DOHH2 (cell line): Measurements from ENCODE around the gene CADPS2.

Experiments
- H3F3A ChIP-seq: fragments of 200-600 bp; sonication (generic), shearing (Covaris generic); 2 replicates; pipeline ENCODE4 v1.6.0; 2016; ENCODE audit warnings: antibody characterized with exemption, mild to moderate bottlenecking; ENCODE audit not compliant: control insufficient read depth, insufficient read depth
- H3K27ac ChIP-seq: fragments of 200-600 bp; sonication (generic); 2 replicates; pipeline ENCODE4 v1.5.1; 2014; ENCODE audit warnings: low read depth, mild to moderate bottlenecking, low read length, moderate library complexity
- H3K27me3 ChIP-seq: fragments of 200-600 bp; sonication (generic); 2 replicates; pipeline ENCODE4 v1.6.1; 2014; ENCODE audit warnings: mild to moderate bottlenecking, low read length, mixed read lengths; ENCODE audit not compliant: control insufficient read depth
- H3K36me3 ChIP-seq: fragments of 200-600 bp; sonication (generic); 2 replicates; pipeline ENCODE4 v1.6.1; 2014; ENCODE audit warnings: mild to moderate bottlenecking, low read length, moderate library complexity, mixed read lengths; ENCODE audit not compliant: control insufficient read depth
- H3K4me1 ChIP-seq: fragments of 200-600 bp; sonication (generic); 2 replicates; pipeline ENCODE4 v1.6.1; 2014; ENCODE audit warnings: mild to moderate bottlenecking, low read length, mixed read lengths; ENCODE audit not compliant: control insufficient read depth
- H3K4me2 ChIP-seq: fragments of 200-600 bp; sonication (generic); 2 replicates; pipeline ENCODE4 v1.6.0; 2014; ENCODE audit warnings: mild to moderate bottlenecking, low read length, moderate library complexity
- H3K4me3 ChIP-seq: fragments of 200-600 bp; sonication (generic); 2 replicates; pipeline ENCODE4 v1.5.1; 2014; ENCODE audit warnings: mild to moderate bottlenecking, low read length, mixed read lengths
- H3K79me2 ChIP-seq: fragments of 200-600 bp; sonication (generic); 2 replicates; pipeline ENCODE4 v1.6.1; 2014; ENCODE audit warnings: mild to moderate bottlenecking, low read length, mixed read lengths; ENCODE audit not compliant: control insufficient read depth
- H3K9me2 ChIP-seq: fragments of 200-600 bp; sonication (generic); replicated peaks from 2 replicates; pipeline ENCODE4 v1.6.1; 2014; ENCODE audit warnings: mild to moderate bottlenecking, low read length, mixed read lengths; ENCODE audit not compliant: control insufficient read depth
- H3K9me3 ChIP-seq: fragments of 200-600 bp; sonication (generic); 2 replicates; pipeline ENCODE4 v1.6.1; 2014; ENCODE audit warnings: antibody characterized with exemption, low read length, mixed read lengths; ENCODE audit not compliant: control insufficient read depth, insufficient read depth
- H4K20me1 ChIP-seq: fragments of 200-600 bp; sonication (generic); 2 replicates; pipeline ENCODE4 v1.6.0; 2014; ENCODE audit warnings: low read depth, mild to moderate bottlenecking, antibody characterized with exemption, low read length, moderate library complexity; ENCODE audit not compliant: control insufficient read depth, insufficient read depth
- EZH2phosphoT487 ChIP-seq: fragments of 200-600 bp; sonication (generic); IDR thresholded peaks from 2 replicates; pipeline ENCODE4 v1.6.1; 2017; ENCODE audit warnings: borderline replicate concordance, mild to moderate bottlenecking, antibody characterized with exemption, low read length, moderate library complexity, mixed read lengths
- TF ChIP-seq, protein P1 (sequence below): fragments of 200-600 bp; sonication (generic); IDR thresholded peaks from one replicate; pipeline ENCODE4 v1.5.1; 2014; ENCODE audit warnings: antibody characterized with exemption, mild to moderate bottlenecking, low read depth, low read length; ENCODE audit not compliant: poor library complexity, severe bottlenecking

CADPS2 gene

DNA sequence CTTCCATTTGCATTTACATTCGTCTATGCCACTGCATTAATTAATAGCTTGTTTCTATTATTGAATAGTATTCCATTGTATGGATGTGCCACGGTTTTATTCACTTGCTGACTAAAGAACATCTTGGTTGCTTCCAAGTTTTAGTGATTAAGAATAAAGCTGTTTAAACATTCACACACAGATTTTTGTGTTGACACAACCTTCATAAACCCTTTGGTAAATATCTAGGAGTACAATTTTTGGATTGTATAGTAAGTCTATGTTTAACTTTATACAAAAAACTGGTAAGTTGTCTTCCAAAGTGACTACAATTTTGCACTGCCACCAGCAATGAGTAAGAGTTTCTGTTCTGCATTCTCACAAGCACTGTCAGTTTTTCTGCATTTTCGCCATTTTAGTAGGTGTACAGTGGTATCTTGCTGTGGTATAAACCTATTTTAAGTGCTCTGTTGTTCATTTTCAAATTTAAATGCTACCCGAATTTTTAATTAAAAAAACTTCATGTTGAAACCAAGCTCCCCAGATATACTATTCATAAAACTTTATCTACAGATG, 308.7 kb downstream of the CADPS2 start:
- no peak overlapping the region for H3K4me3 ChIP-seq
- no peaks in the 10 kb centered on the region for H3K27me3 ChIP-seq
- no peaks in the 10 kb centered on the region for H3K79me2 ChIP-seq
- no peak overlapping the region for H3K27ac ChIP-seq
- H3F3A ChIP-seq: no peaks in the 10 kb centered on the region
- H3K9me2 ChIP-seq: no peaks in the 10 kb centered on the region; the same call in 1 of the 2 replicates
- H3K9me3 ChIP-seq: no peaks in the 10 kb centered on the region
- H4K20me1 ChIP-seq: no peaks in the 10 kb centered on the region
- no peak for TF ChIP-seq EZH2phosphoT487
- TF ChIP-seq, protein P1, sequence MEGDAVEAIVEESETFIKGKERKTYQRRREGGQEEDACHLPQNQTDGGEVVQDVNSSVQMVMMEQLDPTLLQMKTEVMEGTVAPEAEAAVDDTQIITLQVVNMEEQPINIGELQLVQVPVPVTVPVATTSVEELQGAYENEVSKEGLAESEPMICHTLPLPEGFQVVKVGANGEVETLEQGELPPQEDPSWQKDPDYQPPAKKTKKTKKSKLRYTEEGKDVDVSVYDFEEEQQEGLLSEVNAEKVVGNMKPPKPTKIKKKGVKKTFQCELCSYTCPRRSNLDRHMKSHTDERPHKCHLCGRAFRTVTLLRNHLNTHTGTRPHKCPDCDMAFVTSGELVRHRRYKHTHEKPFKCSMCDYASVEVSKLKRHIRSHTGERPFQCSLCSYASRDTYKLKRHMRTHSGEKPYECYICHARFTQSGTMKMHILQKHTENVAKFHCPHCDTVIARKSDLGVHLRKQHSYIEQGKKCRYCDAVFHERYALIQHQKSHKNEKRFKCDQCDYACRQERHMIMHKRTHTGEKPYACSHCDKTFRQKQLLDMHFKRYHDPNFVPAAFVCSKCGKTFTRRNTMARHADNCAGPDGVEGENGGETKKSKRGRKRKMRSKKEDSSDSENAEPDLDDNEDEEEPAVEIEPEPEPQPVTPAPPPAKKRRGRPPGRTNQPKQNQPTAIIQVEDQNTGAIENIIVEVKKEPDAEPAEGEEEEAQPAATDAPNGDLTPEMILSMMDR: no peak
- H3K4me2 ChIP-seq: no peak overlapping the region
- no peaks in the 10 kb centered on the region for H3K4me1 ChIP-seq
- no peaks in the 10 kb centered on the region for H3K36me3 ChIP-seq

DNA sequence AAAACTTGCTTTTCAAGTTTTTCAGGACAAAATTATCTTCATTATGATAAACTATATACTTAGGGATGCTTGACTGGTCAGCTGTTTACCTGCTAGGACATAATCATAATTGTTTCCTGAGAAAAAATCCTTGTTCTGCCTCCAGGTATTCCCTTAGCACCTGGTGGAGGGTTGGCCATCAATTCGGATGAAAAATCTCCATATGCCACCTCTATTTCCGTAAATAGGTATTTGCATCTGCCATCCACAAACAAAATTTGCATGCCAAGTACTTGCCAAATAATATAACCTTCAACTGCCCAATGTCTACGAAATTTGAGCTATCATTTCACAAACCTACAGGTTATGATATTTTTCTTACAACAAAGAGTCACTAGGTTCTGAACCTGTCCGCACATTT, 313.6 kb downstream of the CADPS2 start:
- H3K79me2 ChIP-seq: no peaks in the 10 kb centered on the region
- no peaks in the 10 kb centered on the region for H3K9me2 ChIP-seq
- no peaks in the 10 kb centered on the region for H3K9me3 ChIP-seq
- no peak overlapping the region for H3K4me3 ChIP-seq
- no peaks in the 10 kb centered on the region for H3F3A ChIP-seq
- no peaks in the 10 kb centered on the region for H3K27me3 ChIP-seq
- no peaks in the 10 kb centered on the region for H3K36me3 ChIP-seq
- H4K20me1 ChIP-seq: no peaks in the 10 kb centered on the region
- no peak overlapping the region for H3K27ac ChIP-seq
- no peaks in the 10 kb centered on the region for H3K4me1 ChIP-seq
- no peak overlapping the region for H3K4me2 ChIP-seq
- TF ChIP-seq, protein P1: no peak
- TF ChIP-seq EZH2phosphoT487: no peak

DNA sequence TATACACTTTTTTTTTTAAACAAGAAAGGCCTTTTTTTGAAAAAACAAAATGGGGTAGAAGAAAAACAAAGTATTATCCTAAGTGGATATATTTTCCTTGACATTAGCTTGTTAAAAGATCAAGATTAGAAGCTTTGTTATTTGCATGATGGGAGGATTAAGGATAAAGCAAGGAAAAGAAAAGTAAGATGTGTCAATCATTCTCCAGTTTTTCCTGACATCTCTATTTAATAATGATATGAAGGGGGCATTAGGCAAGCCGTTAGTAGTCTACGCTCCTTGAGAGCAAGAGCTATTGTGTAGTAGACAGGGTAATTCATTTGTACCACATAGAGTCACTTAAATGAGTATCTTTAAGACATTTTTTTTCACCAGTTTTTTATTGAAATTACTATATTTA, 324.9 kb downstream of the CADPS2 start:
- no peak overlapping the region for H3K27ac ChIP-seq
- no peak overlapping the region for H3K4me3 ChIP-seq
- H3K9me3 ChIP-seq: no peaks in the 10 kb centered on the region
- no peaks in the 10 kb centered on the region for H3F3A ChIP-seq
- H3K9me2 ChIP-seq: no peaks in the 10 kb centered on the region
- H3K79me2 ChIP-seq: no peaks in the 10 kb centered on the region
- H3K27me3 ChIP-seq: no peaks in the 10 kb centered on the region
- H4K20me1 ChIP-seq: no peaks in the 10 kb centered on the region
- H3K36me3 ChIP-seq: no peaks in the 10 kb centered on the region
- H3K4me1 ChIP-seq: no peaks in the 10 kb centered on the region
- no peak overlapping the region for H3K4me2 ChIP-seq
- TF ChIP-seq, protein P1: no peak
- TF ChIP-seq EZH2phosphoT487: no peak
